PC-3 (cell line): ENCODE measurements around the gene GSN. TPM values are rescaled to one million over a fixed set of nuclear protein-coding genes. Genes with fewer than 3 reads are reported as not detected.

Experiments used
- ATAC-seq: fragments of 200-7000 bp; cut with Tn5 transposase; 2 replicates; pipeline ENCODE4 v1.9.1; 2020; ENCODE audit warnings: mild to moderate bottlenecking, moderate library complexity
- BruUV-seq: library from RNA; stranded (reverse); fragments of 400-500 nt; replicated peaks from 2 replicates; lab custom pipeline; 2021; lab: Mats Ljungman, UMichigan
- CTCF ChIA-PET: fragments of 300-600 bp; sonication (Branson Sonifier 250); formaldehyde crosslinking; loops from one replicate; lab custom pipeline; 2022; ENCODE audit warnings: antibody characterized with exemption; lab: Charles Lee
- POLR2A ChIA-PET: fragments of 300-600 bp; sonication (Branson Sonifier 250); formaldehyde crosslinking; loops from one replicate; lab custom pipeline; 2022; ENCODE audit warnings: antibody characterized with exemption; ENCODE audit not compliant: unreplicated experiment; lab: Charles Lee
- DNase-seq: peaks from one replicate; pipeline ENCODE4 v3.0.0-alpha.2; 2015
- H2AFZ ChIP-seq: fragments of 300-600 bp; sonication (generic); 2 replicates; pipeline ENCODE4 v1.6.0; 2016; ENCODE audit warnings: antibody characterized with exemption, low read length
- H3F3A ChIP-seq: fragments of 300-600 bp; sonication (generic); one replicate; pipeline ENCODE4 v1.6.0; 2017; ENCODE audit warnings: antibody characterized with exemption, low read length, control low read depth, mild to moderate bottlenecking; ENCODE audit not compliant: unreplicated experiment
- H3K27ac ChIP-seq: fragments of 300-600 bp; sonication (generic); 2 replicates; pipeline ENCODE4 v1.5.1; 2016; ENCODE audit warnings: mild to moderate bottlenecking, low read length
- H3K27me3 ChIP-seq: fragments of 300-600 bp; sonication (generic); 2 replicates; pipeline ENCODE4 v1.6.1; 2016; ENCODE audit warnings: low read length, mixed read lengths
- H3K36me3 ChIP-seq: fragments of 300-600 bp; sonication (generic); 2 replicates; pipeline ENCODE4 v1.6.1; 2016; ENCODE audit warnings: low read depth, mixed run types, low read length, mixed read lengths
- H3K4me1 ChIP-seq: fragments of 300-600 bp; sonication (generic); 2 replicates; pipeline ENCODE4 v1.5.1; 2016; ENCODE audit warnings: low read length; ENCODE audit not compliant: insufficient read depth
- H3K4me2 ChIP-seq: fragments of 300-600 bp; sonication (generic); 2 replicates; pipeline ENCODE4 v1.6.0; 2016; ENCODE audit warnings: low read length
- H3K4me3 ChIP-seq: fragments of 300-600 bp; sonication (generic); 2 replicates; pipeline ENCODE4 v1.5.1; 2016; ENCODE audit warnings: mild to moderate bottlenecking, low read length, mixed read lengths
- H3K79me2 ChIP-seq: fragments of 300-600 bp; sonication (generic); 2 replicates; pipeline ENCODE4 v1.6.1; 2017; ENCODE audit warnings: low read length, mixed read lengths
- H3K9ac ChIP-seq: fragments of 300-600 bp; sonication (generic); 2 replicates; pipeline ENCODE4 v1.6.0; 2016; ENCODE audit warnings: mild to moderate bottlenecking, low read length
- H3K9me2 ChIP-seq: fragments of 300-600 bp; sonication (generic); replicated peaks from 2 replicates; pipeline ENCODE4 v1.6.1; 2016; ENCODE audit warnings: mixed run types, low read length, mixed read lengths
- H3K9me3 ChIP-seq: fragments of 300-600 bp; sonication (generic); 2 replicates; pipeline ENCODE4 v1.6.1; 2016; ENCODE audit warnings: low read length, mixed read lengths
- H4K20me1 ChIP-seq: fragments of 300-600 bp; sonication (generic); 2 replicates; pipeline ENCODE4 v1.6.1; 2016; ENCODE audit warnings: low read length, mixed read lengths
- EZH2 ChIP-seq: fragments of 300-600 bp; sonication (generic); IDR thresholded peaks from one replicate; pipeline ENCODE4 v1.6.1; 2017; ENCODE audit warnings: antibody characterized with exemption, mild to moderate bottlenecking, low read length; ENCODE audit not compliant: unreplicated experiment
- EZH2phosphoT487 ChIP-seq: fragments of 300-600 bp; sonication (generic); IDR thresholded peaks from 2 replicates; pipeline ENCODE4 v1.6.1; 2018; ENCODE audit warnings: mild to moderate bottlenecking, antibody characterized with exemption, low read length, borderline replicate concordance
- intact Hi-C: fragments of 100-400 bp; cut with micrococcal nuclease; formaldehyde crosslinking; loops from 2 replicates; pipeline ENCODE4 v1.9.0; 2023
- total RNA-seq: library from RNA; depleted of rRNA; stranded (reverse); fragments of >200 nt; gene quantifications from 2 replicates; pipeline ENCODE4 v1.2.3, GENCODE V29; 2014
- TF ChIP-seq, protein P1 (sequence below): fragments of 300-600 bp; sonication (generic); conservative IDR thresholded peaks from 2 replicates; pipeline ENCODE4 v1.5.1; 2017; ENCODE audit warnings: antibody characterized with exemption, low read depth, mild to moderate bottlenecking, low read length

GSN gene
- total RNA-seq, 1 experiment from 2014 or later: 36.5 TPM

GRCh38 chr9:121252104-121252851 is 15.7 kb upstream of the GSN start:
- H3K36me3 ChIP-seq: no peaks in the 10 kb centered on the region
- BruUV-seq: no TSS peak
- POLR2A ChIA-PET: no interaction called here
- CTCF ChIA-PET: no interaction called here
- H3K27me3 ChIP-seq: no peaks in the 10 kb centered on the region
- no peak overlapping the region for H2AFZ ChIP-seq
- no peaks in the 10 kb centered on the region for H3K9me3 ChIP-seq
- no peak overlapping the region for H3K9ac ChIP-seq
- DNase-seq: no peak
- H3K27ac ChIP-seq: no peak overlapping the region
- no peak overlapping the region for H3K4me2 ChIP-seq
- TF ChIP-seq, protein P1, sequence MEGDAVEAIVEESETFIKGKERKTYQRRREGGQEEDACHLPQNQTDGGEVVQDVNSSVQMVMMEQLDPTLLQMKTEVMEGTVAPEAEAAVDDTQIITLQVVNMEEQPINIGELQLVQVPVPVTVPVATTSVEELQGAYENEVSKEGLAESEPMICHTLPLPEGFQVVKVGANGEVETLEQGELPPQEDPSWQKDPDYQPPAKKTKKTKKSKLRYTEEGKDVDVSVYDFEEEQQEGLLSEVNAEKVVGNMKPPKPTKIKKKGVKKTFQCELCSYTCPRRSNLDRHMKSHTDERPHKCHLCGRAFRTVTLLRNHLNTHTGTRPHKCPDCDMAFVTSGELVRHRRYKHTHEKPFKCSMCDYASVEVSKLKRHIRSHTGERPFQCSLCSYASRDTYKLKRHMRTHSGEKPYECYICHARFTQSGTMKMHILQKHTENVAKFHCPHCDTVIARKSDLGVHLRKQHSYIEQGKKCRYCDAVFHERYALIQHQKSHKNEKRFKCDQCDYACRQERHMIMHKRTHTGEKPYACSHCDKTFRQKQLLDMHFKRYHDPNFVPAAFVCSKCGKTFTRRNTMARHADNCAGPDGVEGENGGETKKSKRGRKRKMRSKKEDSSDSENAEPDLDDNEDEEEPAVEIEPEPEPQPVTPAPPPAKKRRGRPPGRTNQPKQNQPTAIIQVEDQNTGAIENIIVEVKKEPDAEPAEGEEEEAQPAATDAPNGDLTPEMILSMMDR: no peak
- intact Hi-C loops: no loop called here
- ATAC-seq: no peak
- no peaks in the 10 kb centered on the region for H3K9me2 ChIP-seq
- no peaks in the 10 kb centered on the region for H3K4me1 ChIP-seq
- H3K79me2 ChIP-seq: no peaks in the 10 kb centered on the region
- no peaks in the 10 kb centered on the region for H3F3A ChIP-seq
- no peaks in the 10 kb centered on the region for H4K20me1 ChIP-seq
- no peak overlapping the region for H3K4me3 ChIP-seq

DNA sequence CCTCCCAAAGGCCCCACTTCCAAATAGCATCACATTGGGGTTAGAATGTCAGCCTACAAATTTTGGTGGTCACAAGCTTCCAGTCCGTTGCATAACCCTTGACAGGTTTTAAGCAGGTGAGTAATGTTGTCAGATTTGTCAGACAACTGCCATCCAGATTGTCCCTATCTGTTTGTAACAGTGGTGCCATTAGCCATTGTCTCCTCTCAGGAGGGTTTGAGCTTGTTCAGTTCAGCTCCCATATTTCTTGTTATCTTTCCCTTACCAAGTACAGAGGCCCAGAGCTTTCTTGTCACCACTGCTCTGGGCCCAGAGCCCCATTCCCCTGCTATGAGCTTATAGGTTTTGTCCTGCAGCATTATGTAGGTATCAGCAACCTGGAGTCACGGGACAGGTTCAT is 14.8 kb upstream of the GSN start:
- Histone ChIP-seq H3F3A (no peaks in the 10 kb centered on the region), H3K9me2 (no peaks in the 10 kb centered on the region), H3K4me3 (no peak overlapping the region), H3K36me3 (no peaks in the 10 kb centered on the region), H3K27ac (no peak overlapping the region), H3K9ac (no peak overlapping the region), H3K4me1 (no peaks in the 10 kb centered on the region), H3K9me3 (no peaks in the 10 kb centered on the region), H2AFZ (no peak overlapping the region), H3K4me2 (no peak overlapping the region), H3K79me2 (no peaks in the 10 kb centered on the region), H3K27me3 (no peaks in the 10 kb centered on the region), H4K20me1 (no peaks in the 10 kb centered on the region)
- no peak for TF ChIP-seq EZH2
- TF ChIP-seq, protein P1: no peak
- no peak for TF ChIP-seq EZH2phosphoT487
- DNase-seq (no peak), ATAC-seq (no peak)
- CTCF ChIA-PET: no interaction called here
- no TSS peak for BruUV-seq
- intact Hi-C loops: no loop called here
- POLR2A ChIA-PET: no interaction called here

DNA sequence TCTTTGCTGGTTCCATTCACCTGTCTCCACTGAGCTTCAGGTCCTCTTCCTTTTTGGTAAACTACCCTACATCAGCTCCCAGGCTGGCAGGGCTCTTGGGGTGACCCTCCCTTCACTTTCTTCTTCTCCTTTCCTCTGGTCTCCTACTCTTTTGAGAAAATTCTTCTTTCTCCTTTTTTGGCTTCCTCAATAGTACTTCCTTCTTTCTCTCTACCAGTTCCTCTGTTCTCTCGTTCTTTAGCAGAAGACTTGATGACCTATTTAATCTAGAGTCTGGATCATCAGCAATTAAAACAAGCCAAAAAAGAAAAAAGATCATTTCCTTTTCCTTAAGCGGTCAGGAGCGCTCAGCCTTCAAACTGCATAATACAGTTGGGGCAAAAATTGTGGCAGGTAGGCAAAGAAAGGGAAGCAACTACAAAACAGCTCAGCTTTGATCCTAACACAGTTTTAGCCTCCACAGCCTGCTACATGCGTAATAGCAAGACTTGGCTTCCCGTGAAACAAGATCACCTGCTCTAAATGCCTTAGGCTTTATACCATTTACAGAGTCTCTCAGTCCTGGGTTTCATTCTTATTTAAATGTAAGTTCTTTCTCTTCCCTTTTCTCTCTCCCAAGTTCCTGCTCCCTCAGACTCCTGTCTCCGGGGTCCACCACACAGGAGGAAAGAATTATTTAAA is 14.0 kb upstream of the GSN start:
- Histone ChIP-seq H3K4me1 (no peaks in the 10 kb centered on the region), H3K9ac (no peak overlapping the region), H3K9me3 (no peaks in the 10 kb centered on the region), H3K36me3 (no peaks in the 10 kb centered on the region), H3K79me2 (no peaks in the 10 kb centered on the region), H4K20me1 (no peaks in the 10 kb centered on the region), H3K27me3 (no peaks in the 10 kb centered on the region), H3F3A (no peaks in the 10 kb centered on the region), H3K9me2 (no peaks in the 10 kb centered on the region), H3K4me2 (no peak overlapping the region), H3K27ac (no peak overlapping the region), H2AFZ (no peak overlapping the region), H3K4me3 (no peak overlapping the region)
- ChIA-PET CTCF (no interaction called here), POLR2A (no interaction called here)
- ATAC-seq (no peak), DNase-seq (no peak)
- TF ChIP-seq, protein P1: no peak
- TF ChIP-seq EZH2: no peak
- no peak for TF ChIP-seq EZH2phosphoT487
- no TSS peak for BruUV-seq
- intact Hi-C loops: no loop called here
